ENCODE data around the gene CCDC57.
"Not testable (repeated sequence)": the region's sequence is repeated elsewhere in the genome, so short reads cannot be mapped to it uniquely, and the experiment has no call there.

Gene CCDC57

GRCh38 chr17:82212331-82213250, at the start of gene CCDC57:
CCDC57 (minus strand) TSS chr17:82212842; CDS start chr17:82201944, 10,898 bp downstream.
- in situ Hi-C loops (cut with MboI; ENCODE audit: low pct_unique_long_range_greater_than_20kb, low sequenced_read_pairs) = no loop called here
- DNase-seq = peak; percentile 83

GRCh38 chr17:82262344-82262743, 49.7 kb upstream of the CCDC57 start:
- in situ Hi-C loops (cut with MboI; ENCODE audit: low pct_unique_long_range_greater_than_20kb, low sequenced_read_pairs) = no loop called here
- no peak for DNase-seq

- DNase-seq; in situ Hi-C loops (cut with MboI; ENCODE audit: low pct_unique_long_range_greater_than_20kb, low sequenced_read_pairs): not testable (repeated sequence)
These were observed 47.6 kb upstream of the CCDC57 start for GRCh38 chr17:82259972-82260961.

GRCh38 chr17:82258555-82258954, 45.9 kb upstream of the CCDC57 start:
- in situ Hi-C loops (cut with MboI; ENCODE audit: low pct_unique_long_range_greater_than_20kb, low sequenced_read_pairs) = no loop called here
- no peak for DNase-seq

- in situ Hi-C loops (cut with MboI; ENCODE audit: low pct_unique_long_range_greater_than_20kb, low sequenced_read_pairs) = no loop called here
- DNase-seq = no peak
These were observed 44.8 kb upstream of the CCDC57 start for GRCh38 chr17:82257473-82257872.

GRCh38 chr17:82256242-82256885, 43.7 kb upstream of the CCDC57 start:
- in situ Hi-C loops (cut with MboI; ENCODE audit: low pct_unique_long_range_greater_than_20kb, low sequenced_read_pairs) = no loop called here
- DNase-seq = no peak

- in situ Hi-C loops (cut with MboI; ENCODE audit: low pct_unique_long_range_greater_than_20kb, low sequenced_read_pairs) = no loop called here
- DNase-seq = no peak
These were observed 42.8 kb upstream of the CCDC57 start for GRCh38 chr17:82255402-82255972.

GRCh38 chr17:82254746-82255145, 42.1 kb upstream of the CCDC57 start:
- in situ Hi-C loops (cut with MboI; ENCODE audit: low pct_unique_long_range_greater_than_20kb, low sequenced_read_pairs); DNase-seq: not testable (repeated sequence)

- DNase-seq; in situ Hi-C loops (cut with MboI; ENCODE audit: low pct_unique_long_range_greater_than_20kb, low sequenced_read_pairs): not testable (repeated sequence)
These were observed 41.5 kb upstream of the CCDC57 start for GRCh38 chr17:82254096-82254495.

- no peak for DNase-seq
- in situ Hi-C loops (cut with MboI; ENCODE audit: low pct_unique_long_range_greater_than_20kb, low sequenced_read_pairs) = no loop called here
These were observed 40.5 kb upstream of the CCDC57 start for GRCh38 chr17:82253179-82253544.

GRCh38 chr17:82252511-82253178, 40.0 kb upstream of the CCDC57 start:
- in situ Hi-C loops (cut with MboI; ENCODE audit: low pct_unique_long_range_greater_than_20kb, low sequenced_read_pairs) = no loop called here
- no peak for DNase-seq

- DNase-seq = no peak
- in situ Hi-C loops (cut with MboI; ENCODE audit: low pct_unique_long_range_greater_than_20kb, low sequenced_read_pairs) = no loop called here
These were observed 38.3 kb upstream of the CCDC57 start for GRCh38 chr17:82250868-82251500.

- DNase-seq = no peak
- in situ Hi-C loops (cut with MboI; ENCODE audit: low pct_unique_long_range_greater_than_20kb, low sequenced_read_pairs) = no loop called here
These were observed 37.4 kb upstream of the CCDC57 start for GRCh38 chr17:82249896-82250581.

- in situ Hi-C loops (cut with MboI; ENCODE audit: low pct_unique_long_range_greater_than_20kb, low sequenced_read_pairs) = no loop called here
- no peak for DNase-seq
These were observed 36.4 kb upstream of the CCDC57 start for GRCh38 chr17:82248815-82249674.

GRCh38 chr17:82247856-82248671, 35.4 kb upstream of the CCDC57 start:
- no peak for DNase-seq
- in situ Hi-C loops (cut with MboI; ENCODE audit: low pct_unique_long_range_greater_than_20kb, low sequenced_read_pairs) = no loop called here
